Stimulated activated naive CD8-positive, alpha-beta T cell treated with anti-CD3 and anti-CD28 coated beads, Interleukin-15, Interleukin-2, amounts not matched to agents 100 U/mL and 50 U/mL, for 24 hours (primary cell): ENCODE results near the gene CEACAM5.
"Not testable (repeated sequence)": the region's sequence is repeated elsewhere in the genome, so short reads cannot be mapped to it uniquely, and the experiment has no call there.

Experiments used
- ATAC-seq: fragments of 150-1000 bp; cut with Tn5 transposase; one replicate; pipeline ENCODE4 v1.10.0; 2021
- DNase-seq: peaks from one replicate; pipeline ENCODE4 v3.0.0; 2021

Gene CEACAM5

DNA sequence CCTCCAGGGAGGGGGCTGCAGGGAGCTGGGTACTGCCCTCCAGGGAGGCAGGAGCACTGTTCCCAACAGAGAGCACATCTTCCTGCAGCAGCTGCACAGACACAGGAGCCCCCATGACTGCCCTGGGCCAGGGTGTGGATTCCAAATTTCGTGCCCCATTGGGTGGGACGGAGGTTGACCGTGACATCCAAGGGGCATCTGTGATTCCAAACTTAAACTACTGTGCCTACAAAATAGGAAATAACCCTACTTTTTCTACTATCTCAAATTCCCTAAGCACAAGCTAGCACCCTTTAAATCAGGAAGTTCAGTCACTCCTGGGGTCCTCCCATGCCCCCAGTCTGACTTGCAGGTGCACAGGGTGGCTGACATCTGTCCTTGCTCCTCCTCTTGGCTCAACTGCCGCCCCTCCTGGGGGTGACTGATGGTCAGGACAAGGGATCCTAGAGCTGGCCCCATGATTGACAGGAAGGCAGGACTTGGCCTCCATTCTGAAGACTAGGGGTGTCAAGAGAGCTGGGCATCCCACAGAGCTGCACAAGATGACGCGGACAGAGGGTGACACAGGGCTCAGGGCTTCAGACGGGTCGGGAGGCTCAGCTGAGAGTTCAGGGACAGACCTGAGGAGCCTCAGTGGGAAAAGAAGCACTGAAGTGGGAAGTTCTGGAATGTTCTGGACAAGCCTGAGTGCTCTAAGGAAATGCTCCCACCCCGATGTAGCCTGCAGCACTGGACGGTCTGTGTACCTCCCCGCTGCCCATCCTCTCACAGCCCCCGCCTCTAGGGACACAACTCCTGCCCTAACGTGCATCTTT lies 7.8 kb upstream of the CEACAM5 start:
- ATAC-seq, result no peak
- DNase-seq, result no peak

DNA sequence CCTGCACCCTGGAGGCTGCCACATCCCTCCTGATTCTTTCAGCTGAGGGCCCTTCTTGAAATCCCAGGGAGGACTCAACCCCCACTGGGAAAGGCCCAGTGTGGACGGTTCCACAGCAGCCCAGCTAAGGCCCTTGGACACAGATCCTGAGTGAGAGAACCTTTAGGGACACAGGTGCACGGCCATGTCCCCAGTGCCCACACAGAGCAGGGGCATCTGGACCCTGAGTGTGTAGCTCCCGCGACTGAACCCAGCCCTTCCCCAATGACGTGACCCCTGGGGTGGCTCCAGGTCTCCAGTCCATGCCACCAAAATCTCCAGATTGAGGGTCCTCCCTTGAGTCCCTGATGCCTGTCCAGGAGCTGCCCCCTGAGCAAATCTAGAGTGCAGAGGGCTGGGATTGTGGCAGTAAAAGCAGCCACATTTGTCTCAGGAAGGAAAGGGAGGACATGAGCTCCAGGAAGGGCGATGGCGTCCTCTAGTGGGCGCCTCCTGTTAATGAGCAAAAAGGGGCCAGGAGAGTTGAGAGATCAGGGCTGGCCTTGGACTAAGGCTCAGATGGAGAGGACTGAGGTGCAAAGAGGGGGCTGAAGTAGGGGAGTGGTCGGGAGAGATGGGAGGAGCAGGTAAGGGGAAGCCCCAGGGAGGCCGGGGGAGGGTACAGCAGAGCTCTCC lies 6.9 kb upstream of the CEACAM5 start:
- ATAC-seq (no peak), DNase-seq (peak; percentile 12)

DNA sequence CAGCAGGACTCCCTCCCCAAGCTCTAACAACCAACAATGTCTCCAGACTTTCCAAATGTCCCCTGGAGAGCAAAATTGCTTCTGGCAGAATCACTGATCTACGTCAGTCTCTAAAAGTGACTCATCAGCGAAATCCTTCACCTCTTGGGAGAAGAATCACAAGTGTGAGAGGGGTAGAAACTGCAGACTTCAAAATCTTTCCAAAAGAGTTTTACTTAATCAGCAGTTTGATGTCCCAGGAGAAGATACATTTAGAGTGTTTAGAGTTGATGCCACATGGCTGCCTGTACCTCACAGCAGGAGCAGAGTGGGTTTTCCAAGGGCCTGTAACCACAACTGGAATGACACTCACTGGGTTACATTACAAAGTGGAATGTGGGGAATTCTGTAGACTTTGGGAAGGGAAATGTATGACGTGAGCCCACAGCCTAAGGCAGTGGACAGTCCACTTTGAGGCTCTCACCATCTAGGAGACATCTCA lies 6.2 kb upstream of the CEACAM5 start:
- no peak for ATAC-seq
- no peak for DNase-seq

DNA sequence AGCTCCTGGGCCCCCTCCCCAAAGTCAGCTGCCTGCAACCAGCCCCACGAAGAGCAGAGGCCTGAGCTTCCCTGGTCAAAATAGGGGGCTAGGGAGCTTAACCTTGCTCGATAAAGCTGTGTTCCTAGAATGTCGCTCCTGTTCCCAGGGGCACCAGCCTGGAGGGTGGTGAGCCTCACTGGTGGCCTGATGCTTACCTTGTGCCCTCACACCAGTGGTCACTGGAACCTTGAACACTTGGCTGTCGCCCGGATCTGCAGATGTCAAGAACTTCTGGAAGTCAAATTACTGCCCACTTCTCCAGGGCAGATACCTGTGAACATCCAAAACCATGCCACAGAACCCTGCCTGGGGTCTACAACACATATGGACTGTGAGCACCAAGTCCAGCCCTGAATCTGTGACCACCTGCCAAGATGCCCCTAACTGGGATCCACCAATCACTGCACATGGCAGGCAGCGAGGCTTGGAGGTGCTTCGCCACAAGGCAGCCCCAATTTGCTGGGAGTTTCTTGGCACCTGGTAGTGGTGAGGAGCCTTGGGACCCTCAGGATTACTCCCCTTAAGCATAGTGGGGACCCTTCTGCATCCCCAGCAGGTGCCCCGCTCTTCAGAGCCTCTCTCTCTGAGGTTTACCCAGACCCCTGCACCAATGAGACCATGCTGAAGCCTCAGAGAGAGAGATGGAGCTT lies 4.7 kb upstream of the CEACAM5 start:
- ATAC-seq (no peak), DNase-seq (no peak)

DNA sequence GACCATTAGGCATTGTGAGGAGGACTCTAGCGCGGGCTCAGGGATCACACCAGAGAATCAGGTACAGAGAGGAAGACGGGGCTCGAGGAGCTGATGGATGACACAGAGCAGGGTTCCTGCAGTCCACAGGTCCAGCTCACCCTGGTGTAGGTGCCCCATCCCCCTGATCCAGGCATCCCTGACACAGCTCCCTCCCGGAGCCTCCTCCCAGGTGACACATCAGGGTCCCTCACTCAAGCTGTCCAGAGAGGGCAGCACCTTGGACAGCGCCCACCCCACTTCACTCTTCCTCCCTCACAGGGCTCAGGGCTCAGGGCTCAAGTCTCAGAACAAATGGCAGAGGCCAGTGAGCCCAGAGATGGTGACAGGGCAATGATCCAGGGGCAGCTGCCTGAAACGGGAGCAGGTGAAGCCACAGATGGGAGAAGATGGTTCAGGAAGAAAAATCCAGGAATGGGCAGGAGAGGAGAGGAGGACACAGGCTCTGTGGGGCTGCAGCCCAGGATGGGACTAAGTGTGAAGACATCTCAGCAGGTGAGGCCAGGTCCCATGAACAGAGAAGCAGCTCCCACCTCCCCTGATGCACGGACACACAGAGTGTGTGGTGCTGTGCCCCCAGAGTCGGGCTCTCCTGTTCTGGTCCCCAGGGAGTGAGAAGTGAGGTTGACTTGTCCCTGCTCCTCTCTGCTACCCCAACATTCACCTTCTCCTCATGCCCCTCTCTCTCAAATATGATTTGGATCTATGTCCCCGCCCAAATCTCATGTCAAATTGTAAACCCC lies 2.8 kb upstream of the CEACAM5 start:
- DNase-seq, result peak; percentile 52

DNA sequence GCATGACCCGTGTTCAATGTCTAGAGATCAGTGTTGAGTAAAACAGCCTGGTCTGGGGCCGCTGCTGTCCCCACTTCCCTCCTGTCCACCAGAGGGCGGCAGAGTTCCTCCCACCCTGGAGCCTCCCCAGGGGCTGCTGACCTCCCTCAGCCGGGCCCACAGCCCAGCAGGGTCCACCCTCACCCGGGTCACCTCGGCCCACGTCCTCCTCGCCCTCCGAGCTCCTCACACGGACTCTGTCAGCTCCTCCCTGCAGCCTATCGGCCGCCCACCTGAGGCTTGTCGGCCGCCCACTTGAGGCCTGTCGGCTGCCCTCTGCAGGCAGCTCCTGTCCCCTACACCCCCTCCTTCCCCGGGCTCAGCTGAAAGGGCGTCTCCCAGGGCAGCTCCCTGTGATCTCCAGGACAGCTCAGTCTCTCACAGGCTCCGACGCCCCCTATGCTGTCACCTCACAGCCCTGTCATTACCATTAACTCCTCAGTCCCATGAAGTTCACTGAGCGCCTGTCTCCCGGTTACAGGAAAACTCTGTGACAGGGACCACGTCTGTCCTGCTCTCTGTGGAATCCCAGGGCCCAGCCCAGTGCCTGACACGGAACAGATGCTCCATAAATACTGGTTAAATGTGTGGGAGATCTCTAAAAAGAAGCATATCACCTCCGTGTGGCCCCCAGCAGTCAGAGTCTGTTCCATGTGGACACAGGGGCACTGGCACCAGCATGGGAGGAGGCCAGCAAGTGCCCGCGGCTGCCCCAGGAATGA lies 1.5 kb upstream of the CEACAM5 start:
- DNase-seq (peak; percentile 78), ATAC-seq (peak; percentile 89)

More for the DNA sequence above, 2.8 kb upstream of the CEACAM5 start:
- no peak for ATAC-seq

DNA sequence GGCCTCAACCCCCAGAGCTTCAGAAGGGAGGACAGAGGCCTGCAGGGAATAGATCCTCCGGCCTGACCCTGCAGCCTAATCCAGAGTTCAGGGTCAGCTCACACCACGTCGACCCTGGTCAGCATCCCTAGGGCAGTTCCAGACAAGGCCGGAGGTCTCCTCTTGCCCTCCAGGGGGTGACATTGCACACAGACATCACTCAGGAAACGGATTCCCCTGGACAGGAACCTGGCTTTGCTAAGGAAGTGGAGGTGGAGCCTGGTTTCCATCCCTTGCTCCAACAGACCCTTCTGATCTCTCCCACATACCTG lies 969 bp upstream of the CEACAM5 start:
- ATAC-seq, result no peak
- DNase-seq, result no peak

DNA sequence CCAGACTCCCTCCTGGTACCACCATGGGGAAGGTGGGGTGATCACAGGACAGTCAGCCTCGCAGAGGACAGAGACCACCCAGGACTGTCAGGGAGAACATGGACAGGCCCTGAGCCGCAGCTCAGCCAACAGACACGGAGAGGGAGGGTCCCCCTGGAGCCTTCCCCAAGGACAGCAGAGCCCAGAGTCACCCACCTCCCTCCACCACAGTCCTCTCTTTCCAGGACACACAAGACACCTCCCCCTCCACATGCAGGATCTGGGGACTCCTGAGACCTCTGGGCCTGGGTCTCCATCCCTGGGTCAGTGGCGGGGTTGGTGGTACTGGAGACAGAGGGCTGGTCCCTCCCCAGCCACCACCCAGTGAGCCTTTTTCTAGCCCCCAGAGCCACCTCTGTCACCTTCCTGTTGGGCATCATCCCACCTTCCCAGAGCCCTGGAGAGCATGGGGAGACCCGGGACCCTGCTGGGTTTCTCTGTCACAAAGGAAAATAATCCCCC lies 505 bp upstream of the CEACAM5 start:
- DNase-seq, result no peak
- no peak for ATAC-seq

DNA sequence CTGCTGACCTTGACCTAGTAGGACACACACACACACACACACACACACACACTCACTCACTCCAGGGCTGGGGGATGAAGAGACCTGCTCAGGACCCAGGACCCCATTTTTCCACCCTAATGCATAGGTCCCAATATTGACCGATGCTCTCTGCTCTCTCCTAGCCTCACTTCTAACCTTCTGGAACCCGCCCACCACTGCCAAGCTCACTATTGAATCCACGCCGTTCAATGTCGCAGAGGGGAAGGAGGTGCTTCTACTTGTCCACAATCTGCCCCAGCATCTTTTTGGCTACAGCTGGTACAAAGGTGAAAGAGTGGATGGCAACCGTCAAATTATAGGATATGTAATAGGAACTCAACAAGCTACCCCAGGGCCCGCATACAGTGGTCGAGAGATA lies 1.1 kb downstream of the CEACAM5 start:
- not testable (repeated sequence) for DNase-seq, ATAC-seq

DNA sequence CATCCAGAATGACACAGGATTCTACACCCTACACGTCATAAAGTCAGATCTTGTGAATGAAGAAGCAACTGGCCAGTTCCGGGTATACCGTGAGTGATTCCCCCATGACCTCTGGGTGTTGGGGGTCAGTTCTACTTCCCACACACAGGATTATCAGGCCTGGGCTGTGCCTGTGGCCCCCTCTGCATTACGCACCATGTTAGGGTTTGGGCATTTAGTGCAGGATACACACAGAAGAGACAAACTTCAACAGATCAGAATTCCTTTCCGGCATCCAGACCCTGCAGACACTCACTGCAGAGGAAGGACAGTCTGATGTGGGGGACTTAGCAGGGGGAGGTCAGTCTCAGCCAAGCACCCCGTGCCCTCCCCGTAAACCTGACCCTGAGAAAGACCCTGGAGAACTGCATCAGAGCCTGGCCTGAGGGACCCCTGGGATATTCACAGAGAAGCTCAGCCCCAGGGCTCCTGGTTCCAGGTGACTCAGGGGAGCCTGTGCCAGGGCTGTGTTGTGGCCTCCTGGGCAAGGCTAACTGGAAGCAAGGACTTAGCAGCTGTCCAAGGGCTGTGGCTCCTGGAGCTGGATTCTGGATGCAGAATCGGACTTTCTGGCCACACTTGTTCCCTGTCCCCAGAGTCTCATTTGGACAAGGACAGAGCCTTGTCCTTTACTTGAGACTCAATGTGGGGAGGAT lies 1.7 kb downstream of the CEACAM5 start:
- ATAC-seq (no peak), DNase-seq (no peak)

DNA sequence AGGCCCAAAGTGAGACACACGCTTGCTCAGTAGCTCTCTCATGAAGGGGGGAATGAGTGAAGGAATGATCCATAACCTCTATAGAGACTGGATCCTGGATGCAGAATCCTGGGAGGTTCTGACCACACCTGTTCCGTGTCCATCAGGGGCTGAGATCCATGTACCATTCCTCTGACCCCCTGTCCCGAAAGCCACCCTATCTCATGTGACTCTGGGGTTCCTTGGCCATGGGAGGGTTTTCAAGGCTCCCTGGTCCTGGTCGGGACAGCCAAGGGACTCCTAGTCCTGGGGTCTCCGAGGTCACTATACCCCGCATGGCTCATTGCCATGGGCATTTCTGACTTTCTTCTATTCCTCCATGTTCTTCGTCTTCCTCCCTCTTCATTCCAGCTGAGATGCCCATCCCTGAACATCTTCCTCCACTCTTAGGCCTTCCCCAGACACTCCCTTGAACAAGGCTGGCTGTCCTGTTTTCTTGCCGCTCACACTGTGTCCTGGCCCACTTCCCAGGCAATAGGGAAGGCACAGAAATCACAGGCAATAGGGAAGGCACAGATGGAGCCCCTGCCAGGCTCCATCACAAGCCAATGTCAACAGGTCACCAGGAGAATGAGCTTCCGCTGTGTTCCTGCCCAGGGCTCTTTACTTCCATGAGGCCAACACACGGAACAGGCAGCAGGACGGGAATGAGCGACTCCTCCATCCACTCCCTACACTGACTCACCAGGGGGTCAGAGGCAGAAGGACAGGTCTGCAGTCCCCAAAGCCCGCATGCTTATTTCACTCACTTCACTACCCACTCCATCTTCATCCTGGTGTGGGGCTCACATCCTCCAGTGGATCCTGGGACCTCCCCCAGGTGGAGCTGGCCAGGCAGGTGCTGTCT lies 3.2 kb downstream of the CEACAM5 start:
- no peak for DNase-seq
- no peak for ATAC-seq

DNA sequence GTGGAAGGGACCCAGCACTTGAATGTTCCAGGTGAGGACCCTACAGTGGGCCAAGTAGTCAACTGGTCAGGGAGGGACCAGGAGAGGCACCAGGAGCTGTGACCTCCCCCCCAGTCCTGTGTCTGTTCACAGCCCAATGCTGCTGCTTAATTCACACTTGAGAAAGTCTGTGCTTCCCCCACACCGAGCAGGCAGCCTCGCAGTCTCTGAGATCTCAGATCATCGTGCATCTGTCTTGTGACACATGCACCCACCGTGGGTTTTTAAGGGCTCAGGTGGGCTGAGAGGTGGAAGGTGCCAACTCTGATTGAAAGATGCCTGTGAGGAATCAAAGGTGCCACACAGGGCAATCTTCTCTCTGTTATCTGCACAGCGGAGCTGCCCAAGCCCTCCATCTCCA lies 6.2 kb downstream of the CEACAM5 start:
- ATAC-seq (no peak), DNase-seq (no peak)

DNA sequence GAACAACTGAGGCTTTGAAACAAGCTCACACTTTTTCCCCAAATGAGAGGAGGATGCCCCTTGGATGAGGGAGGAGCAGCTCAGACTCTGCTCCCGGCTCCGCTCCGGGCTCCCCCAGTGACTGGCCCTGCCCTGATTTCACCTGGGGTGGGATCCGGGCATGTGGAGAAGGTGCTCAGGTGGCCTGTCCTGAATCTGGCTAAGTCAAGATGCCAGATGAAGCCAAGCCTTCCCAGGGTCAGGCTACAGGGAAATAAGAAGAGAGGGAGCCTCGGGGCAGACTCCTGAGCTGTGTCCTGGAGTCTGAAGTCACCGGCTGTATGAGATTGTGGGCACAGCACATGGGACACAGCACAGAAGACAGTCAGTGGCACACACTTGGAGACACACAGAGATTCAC lies 10.3 kb downstream of the CEACAM5 start:
- no peak for DNase-seq
- no peak for ATAC-seq

DNA sequence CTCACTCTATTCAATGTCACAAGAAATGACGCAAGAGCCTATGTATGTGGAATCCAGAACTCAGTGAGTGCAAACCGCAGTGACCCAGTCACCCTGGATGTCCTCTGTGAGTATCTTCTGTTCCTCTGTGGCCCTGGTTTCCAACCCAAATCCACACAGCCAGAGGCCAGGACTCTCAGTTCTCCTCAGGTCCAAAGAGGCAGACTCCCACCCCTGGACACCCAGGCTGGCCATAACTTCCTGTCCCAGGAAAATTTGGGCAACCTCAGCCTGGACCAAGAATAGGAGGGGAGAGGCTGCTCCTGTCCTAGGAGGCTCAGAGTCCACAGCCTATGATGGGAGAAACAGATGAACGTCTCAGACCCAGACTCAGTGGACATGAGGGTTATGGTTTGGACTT lies 11.7 kb downstream of the CEACAM5 start:
- DNase-seq (no peak), ATAC-seq (no peak)

DNA sequence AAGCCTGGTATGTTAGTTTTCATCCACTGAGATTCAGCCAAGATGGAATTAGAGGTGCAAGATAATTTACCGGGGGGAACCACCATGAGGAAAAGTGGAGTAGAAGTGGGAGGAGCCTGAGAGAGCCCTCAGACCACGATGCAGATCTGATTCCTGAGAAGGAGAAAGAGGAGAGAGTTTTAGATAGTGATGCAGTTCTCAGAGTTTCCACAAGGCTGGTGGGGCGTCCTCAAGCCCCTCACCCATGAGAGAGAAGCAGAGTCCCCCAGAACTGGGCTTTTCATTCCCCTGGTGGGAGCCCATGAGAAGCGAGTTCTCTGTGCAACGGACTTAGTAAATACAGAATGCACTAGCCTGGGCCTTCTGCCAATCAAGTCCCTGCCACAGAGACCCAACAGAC lies 18.1 kb downstream of the CEACAM5 start:
- ATAC-seq, result no peak
- DNase-seq, result no peak

DNA sequence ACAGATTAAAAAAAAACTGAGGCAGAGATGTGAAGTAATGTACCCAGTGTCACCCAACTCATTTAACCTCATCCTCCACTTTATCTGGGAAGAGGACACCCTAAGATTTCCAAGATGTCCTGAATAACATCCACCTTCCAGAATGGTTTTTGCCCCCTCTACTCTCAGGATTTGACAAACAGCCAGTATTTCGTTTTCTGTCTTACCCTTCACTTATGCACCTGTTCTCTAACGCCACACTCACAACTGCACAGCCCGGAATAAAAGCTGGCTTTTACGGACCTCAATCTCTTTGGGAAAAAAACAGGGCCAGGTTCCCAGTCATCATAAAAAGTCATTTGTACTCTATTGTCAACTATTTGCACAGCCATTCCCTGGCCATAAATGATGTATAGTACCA lies 25.7 kb downstream of the CEACAM5 start:
- ATAC-seq (no peak), DNase-seq (no peak)

DNA sequence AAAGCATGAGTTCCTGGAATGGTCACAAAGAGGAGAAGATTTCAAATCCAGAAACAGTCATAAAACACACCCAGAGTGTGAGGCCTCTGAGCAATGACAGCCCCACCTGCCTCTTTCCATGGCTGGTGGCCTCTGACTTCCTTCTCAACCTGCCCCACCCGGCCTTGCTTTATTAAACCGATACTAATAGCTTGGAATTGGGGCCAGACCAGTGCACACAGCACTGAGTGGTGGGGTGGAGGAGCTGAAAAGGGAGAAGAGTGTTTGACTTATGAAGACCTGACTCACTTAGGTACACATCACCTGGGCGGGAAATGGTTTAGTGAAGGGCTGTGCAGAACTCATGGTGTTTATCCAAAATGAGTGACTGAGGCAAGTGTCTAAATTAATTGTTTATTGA lies 26.2 kb downstream of the CEACAM5 start:
- no peak for ATAC-seq
- DNase-seq, result no peak

DNA sequence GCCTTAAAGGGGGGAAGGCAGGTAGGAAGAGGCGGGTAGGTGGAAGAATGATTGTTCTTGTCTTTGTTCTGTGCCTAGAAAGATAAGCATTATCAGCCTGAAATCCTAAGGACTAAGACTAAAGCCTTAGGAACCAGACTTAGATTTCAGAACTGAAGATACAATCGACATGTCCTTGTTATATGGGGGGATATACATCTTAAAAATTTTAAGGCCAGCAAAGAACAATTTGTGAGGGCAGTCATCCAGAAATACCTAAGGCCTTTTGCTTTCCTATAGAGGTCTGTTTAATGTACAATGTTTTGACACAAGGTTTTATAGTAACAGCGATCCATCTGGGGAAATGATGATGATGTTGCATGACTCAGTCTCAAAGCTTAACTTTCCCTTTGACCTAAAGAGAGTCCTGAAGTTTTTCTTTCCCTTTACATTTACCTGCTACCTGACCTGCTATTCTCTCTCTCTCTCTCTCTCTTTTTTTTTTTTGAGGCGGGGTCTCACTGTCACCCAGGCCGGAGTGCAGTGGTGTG lies 26.7 kb downstream of the CEACAM5 start:
- ATAC-seq, result no peak
- DNase-seq, result no peak

DNA sequence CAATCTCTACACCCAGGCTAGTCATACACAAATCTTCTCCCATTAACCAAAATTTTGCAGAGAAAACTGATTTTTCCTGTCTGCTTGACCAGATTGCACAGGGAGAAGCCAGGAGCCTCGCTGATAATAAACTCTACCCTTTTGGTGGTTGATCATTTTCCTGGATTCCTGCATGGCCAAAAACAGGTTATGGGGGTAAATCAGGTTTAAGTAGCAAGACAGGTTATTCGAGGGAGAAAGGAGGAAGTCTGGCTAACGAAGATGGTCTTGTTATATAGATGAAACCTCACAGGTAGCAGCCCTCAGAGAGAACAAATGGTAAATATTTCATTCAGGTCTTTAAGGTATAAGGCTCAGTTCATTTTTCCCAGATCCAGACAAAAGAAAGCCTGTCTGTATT lies 30.9 kb downstream of the CEACAM5 start:
- DNase-seq (no peak), ATAC-seq (no peak)
